GM21723 (cell line): Measurements from ENCODE around the gene OR9K2.
"Not testable (repeated sequence)": the region's sequence is repeated elsewhere in the genome, so short reads cannot be mapped to it uniquely, and the experiment has no call there.

Experiments used
- ATAC-seq: cut with Tn5 transposase; IDR thresholded peaks from one replicate; pipeline ENCODE4 v1.9.1; 2021; ENCODE audit warnings: mild to moderate bottlenecking, moderate library complexity; ENCODE audit not compliant: unreplicated experiment

The OR9K2 gene, protein sequence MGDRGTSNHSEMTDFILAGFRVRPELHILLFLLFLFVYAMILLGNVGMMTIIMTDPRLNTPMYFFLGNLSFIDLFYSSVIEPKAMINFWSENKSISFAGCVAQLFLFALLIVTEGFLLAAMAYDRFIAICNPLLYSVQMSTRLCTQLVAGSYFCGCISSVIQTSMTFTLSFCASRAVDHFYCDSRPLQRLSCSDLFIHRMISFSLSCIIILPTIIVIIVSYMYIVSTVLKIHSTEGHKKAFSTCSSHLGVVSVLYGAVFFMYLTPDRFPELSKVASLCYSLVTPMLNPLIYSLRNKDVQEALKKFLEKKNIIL

DNA sequence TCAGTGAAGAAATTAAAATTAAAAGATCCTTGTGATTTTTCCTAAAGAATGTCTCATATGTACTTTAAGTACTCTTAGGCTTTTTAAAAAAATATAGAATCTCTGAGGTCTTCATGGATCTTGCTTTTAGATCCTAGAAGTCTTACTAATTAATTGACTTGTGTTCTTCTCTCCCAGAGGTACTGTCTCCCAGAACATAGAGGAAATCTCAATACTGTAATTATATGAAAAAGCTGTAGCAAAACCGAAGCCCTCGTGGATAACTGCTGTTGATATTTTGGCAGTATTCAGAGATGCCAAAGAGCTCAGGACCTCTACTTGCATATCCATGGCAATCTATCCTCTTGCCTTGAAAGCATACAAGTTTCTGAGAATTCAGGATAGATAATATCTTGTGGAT, at the start of gene OR9K2:
OR9K2 (plus strand) TSS at position 301 of the 400 bp plus-strand sequence. CDS start 3,429 bp downstream, outside the sequence.
- no peak for ATAC-seq

DNA sequence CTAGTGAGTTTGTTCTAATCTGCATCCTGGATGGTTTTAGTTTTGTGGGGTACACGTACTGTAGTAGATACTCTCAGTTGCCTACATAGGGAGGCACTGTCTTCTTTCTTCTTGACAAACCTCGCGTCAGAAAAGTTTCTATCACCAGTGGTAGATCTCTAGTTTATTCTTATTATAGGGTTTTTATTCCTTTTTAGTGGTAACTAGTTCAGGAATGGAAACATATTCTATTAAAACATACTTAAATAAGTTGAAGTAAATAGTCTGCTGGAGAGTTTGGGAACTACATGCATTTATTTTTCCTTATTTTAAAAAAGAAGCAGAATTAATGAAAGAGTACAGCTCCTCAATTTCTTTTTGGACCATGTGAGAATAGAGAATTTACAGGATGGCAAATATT, 33.6 kb upstream of the OR9K2 start:
- no peak for ATAC-seq

DNA sequence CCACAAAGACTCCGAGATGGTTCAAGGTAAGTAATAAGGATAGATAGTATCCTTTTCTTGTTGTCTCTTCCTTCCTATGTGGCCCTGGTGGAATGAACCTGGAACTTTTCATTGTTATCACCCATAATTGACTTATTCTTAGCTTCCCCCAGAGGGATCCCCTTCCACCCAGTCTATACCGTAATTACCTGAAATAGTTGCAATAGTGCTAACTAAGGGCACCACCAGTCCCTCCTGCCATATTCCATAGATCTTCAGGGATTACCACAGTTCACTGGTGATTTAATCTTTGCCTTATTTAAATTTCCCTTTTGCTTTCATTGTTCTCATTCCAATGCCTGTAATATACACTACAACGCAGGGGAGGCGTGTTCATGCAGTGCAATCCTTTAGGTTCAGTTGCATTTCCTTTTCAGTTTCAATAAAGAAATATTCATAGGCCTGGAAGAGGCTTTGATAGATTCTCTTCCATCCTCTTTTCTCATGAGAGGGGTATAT, 13.8 kb upstream of the OR9K2 start:
- ATAC-seq: no peak

- ATAC-seq: no peak
Measured at GRCh38 chr12:55116152-55116551, 10.1 kb upstream of the OR9K2 start.

GRCh38 chr12:55132816-55133215, 6.6 kb downstream of the OR9K2 start:
- ATAC-seq: no peak

- no peak for ATAC-seq
Measured at GRCh38 chr12:55142669-55143565, 16.7 kb downstream of the OR9K2 start.

GRCh38 chr12:55143566-55143870, 17.3 kb downstream of the OR9K2 start:
- no peak for ATAC-seq

DNA sequence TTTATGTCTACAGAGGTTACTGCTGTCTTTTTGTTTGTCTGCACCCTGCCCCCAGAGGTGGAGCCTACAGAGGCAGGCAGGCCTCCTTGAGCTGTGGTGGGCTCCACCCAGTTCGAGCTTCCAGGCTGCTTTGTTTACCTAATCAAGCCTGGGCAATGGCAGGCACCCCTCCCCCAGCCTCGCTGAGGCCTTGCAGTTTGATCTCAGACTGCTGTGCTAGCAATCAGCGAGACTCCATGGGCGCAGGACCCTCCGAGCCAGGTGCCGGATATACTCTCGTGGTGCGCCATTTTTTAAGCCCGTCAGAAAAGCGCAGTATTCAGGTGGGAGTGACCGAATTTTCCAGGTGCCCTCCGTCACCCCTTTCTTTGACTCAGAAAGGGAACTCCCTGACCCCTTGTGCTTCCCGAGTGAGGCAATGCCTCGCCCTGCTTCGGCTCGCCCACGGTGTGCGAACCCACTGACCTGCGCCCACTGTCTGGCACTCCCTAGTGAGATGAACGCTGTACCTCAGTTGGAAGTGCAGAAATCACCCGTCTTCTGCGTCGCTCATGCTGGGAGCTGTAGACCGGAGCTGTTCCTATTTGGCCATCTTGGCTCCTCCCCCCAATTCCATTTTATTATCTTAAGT, 40.9 kb downstream of the OR9K2 start:
- not testable (repeated sequence) for ATAC-seq

- ATAC-seq: no peak
Measured at GRCh38 chr12:55171445-55171844, 45.2 kb downstream of the OR9K2 start.

DNA sequence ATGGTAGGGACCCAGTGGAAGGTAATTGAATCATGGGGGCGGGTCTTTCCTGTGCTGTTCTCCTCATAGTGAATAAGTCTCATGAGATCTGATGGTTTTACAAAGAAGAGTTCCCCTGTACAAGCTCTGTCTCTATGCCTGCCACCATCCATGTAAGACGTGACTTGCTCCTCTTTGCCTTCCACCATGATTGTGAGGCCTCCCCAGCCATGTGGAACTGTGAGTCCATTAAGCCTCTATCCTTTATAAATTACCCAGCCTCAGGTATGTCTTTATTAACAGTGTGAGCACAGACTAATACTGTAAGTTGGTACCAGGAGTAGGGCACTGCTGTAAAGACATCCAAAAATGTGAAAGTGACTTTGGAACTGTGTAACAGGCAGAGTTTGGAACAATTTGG, 45.6 kb downstream of the OR9K2 start:
- ATAC-seq: not testable (repeated sequence)

DNA sequence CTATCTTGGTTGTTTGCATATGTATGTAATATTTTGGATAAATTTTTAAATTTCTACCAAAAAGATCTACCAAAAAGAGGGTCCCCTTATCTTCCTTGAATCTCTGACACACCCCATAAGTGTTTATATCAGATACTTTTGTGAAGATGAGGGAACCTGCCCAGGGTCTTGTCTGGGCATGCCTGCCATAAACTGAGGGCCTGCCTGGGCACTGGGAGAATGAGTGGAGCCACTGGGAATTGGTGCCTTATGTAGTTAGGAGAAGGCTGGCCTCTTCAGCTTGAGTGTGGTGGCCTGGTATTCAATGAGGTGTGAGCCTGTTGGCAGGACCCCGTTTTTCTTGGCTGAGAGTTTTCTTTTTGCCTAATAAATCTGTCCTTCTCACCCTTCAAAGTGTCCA, 46.5 kb downstream of the OR9K2 start:
- no peak for ATAC-seq

DNA sequence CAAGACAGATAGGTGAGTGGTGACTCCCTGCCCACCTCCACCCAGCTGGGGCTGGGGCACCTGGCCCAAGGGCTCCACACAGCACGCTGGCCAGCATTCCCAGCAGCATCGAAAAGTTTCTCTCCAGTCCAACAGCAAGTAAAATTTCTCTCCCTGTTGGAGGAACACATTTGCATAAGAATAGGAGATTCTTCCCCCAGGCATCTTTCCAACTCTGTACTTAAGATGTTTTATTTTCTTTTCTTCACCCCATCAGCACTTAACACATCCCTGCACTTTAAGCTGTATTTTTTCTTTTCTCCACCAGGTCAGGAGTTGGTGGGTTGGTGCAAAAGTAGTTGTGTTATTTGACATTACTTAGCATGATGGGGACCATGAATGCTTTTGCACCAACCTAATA, 47.2 kb downstream of the OR9K2 start:
- ATAC-seq: no peak
